ENCODE measurements around the gene IRS2.

Gene IRS2

GRCh38 chr13:109786457-109787134 is at the start of gene IRS2:
IRS2 (minus strand) TSS chr13:109786583; CDS start chr13:109786053, 530 bp downstream.
- Histone ChIP-seq H3K9ac (ENCODE audit: low read depth, low read length, poor library complexity, severe bottlenecking) (peak within 1 kb of the TSS; percentile 86), H2AFZ (ENCODE audit: low read length) (peak within 1 kb of the TSS; percentile 91), H3K36me3 (ENCODE audit: insufficient read depth, low read length) (no peaks in the 10 kb centered on the region), H3K4me3 (ENCODE audit: low read length, poor library complexity, severe bottlenecking) (peak within 1 kb of the TSS; percentile 80), H3K79me2 (ENCODE audit: insufficient read depth, low read length) (no peaks in the 10 kb centered on the region), H3K9me2 (replicated peaks; ENCODE audit: low read depth, low read length) (no peaks in the 10 kb centered on the region), H3F3A (ENCODE audit: low read depth) (no peaks in the 10 kb centered on the region), H3K9me3 (ENCODE audit: insufficient read depth, low read depth, low read length) (no peaks in the 10 kb centered on the region), H3K27me3 (ENCODE audit: insufficient read depth, low read length, poor library complexity, severe bottlenecking) (no peaks in the 10 kb centered on the region), H3K4me1 (ENCODE audit: insufficient read depth, low read length, poor library complexity, severe bottlenecking) (peaks cover 15% of the 10 kb centered on the region), H4K20me1 (ENCODE audit: insufficient read depth, low read length, poor library complexity, severe bottlenecking) (no peaks in the 10 kb centered on the region), H3K4me2 (ENCODE audit: low read depth, low read length, poor library complexity, severe bottlenecking) (peak within 1 kb of the TSS; percentile 85)
- TF ChIP-seq, protein P1, sequence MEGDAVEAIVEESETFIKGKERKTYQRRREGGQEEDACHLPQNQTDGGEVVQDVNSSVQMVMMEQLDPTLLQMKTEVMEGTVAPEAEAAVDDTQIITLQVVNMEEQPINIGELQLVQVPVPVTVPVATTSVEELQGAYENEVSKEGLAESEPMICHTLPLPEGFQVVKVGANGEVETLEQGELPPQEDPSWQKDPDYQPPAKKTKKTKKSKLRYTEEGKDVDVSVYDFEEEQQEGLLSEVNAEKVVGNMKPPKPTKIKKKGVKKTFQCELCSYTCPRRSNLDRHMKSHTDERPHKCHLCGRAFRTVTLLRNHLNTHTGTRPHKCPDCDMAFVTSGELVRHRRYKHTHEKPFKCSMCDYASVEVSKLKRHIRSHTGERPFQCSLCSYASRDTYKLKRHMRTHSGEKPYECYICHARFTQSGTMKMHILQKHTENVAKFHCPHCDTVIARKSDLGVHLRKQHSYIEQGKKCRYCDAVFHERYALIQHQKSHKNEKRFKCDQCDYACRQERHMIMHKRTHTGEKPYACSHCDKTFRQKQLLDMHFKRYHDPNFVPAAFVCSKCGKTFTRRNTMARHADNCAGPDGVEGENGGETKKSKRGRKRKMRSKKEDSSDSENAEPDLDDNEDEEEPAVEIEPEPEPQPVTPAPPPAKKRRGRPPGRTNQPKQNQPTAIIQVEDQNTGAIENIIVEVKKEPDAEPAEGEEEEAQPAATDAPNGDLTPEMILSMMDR (conservative IDR thresholded peaks at IDR 0.05; ENCODE audit: low read length), result no peak
- TF ChIP-seq EZH2phosphoT487 (IDR thresholded peaks at IDR 0.05; ENCODE audit: borderline replicate concordance), result no peak

GRCh38 chr13:109834973-109835720 is 48.8 kb upstream of the IRS2 start:
- Histone ChIP-seq H3K4me3 (ENCODE audit: low read length, poor library complexity, severe bottlenecking) (no peak overlapping the region), H3K27me3 (ENCODE audit: insufficient read depth, low read length, poor library complexity, severe bottlenecking) (no peaks in the 10 kb centered on the region), H3K9me2 (replicated peaks; ENCODE audit: low read depth, low read length) (no peaks in the 10 kb centered on the region), H3K79me2 (ENCODE audit: insufficient read depth, low read length) (no peaks in the 10 kb centered on the region), H3K9ac (ENCODE audit: low read depth, low read length, poor library complexity, severe bottlenecking) (no peak overlapping the region), H3K36me3 (ENCODE audit: insufficient read depth, low read length) (no peaks in the 10 kb centered on the region), H2AFZ (ENCODE audit: low read length) (no peak overlapping the region), H3K9me3 (ENCODE audit: insufficient read depth, low read depth, low read length) (no peaks in the 10 kb centered on the region), H3K4me2 (ENCODE audit: low read depth, low read length, poor library complexity, severe bottlenecking) (no peak overlapping the region), H3K4me1 (ENCODE audit: insufficient read depth, low read length, poor library complexity, severe bottlenecking) (no peaks in the 10 kb centered on the region), H4K20me1 (ENCODE audit: insufficient read depth, low read length, poor library complexity, severe bottlenecking) (no peaks in the 10 kb centered on the region), H3F3A (ENCODE audit: low read depth) (no peaks in the 10 kb centered on the region)
- TF ChIP-seq, protein P1 (conservative IDR thresholded peaks at IDR 0.05; ENCODE audit: low read length), result no peak
- TF ChIP-seq EZH2phosphoT487 (IDR thresholded peaks at IDR 0.05; ENCODE audit: borderline replicate concordance), result no peak

GRCh38 chr13:109833940-109834339 is 47.6 kb upstream of the IRS2 start:
- H3K9me3 ChIP-seq (ENCODE audit: insufficient read depth, low read depth, low read length), result no peaks in the 10 kb centered on the region
- H3K36me3 ChIP-seq (ENCODE audit: insufficient read depth, low read length), result no peaks in the 10 kb centered on the region
- H3K9me2 ChIP-seq (replicated peaks; ENCODE audit: low read depth, low read length), result no peaks in the 10 kb centered on the region
- no peaks in the 10 kb centered on the region for H3K4me1 ChIP-seq (ENCODE audit: insufficient read depth, low read length, poor library complexity, severe bottlenecking)
- H3K9ac ChIP-seq (ENCODE audit: low read depth, low read length, poor library complexity, severe bottlenecking), result no peak overlapping the region
- H4K20me1 ChIP-seq (ENCODE audit: insufficient read depth, low read length, poor library complexity, severe bottlenecking), result no peaks in the 10 kb centered on the region
- H3K27me3 ChIP-seq (ENCODE audit: insufficient read depth, low read length, poor library complexity, severe bottlenecking), result no peaks in the 10 kb centered on the region
- no peak overlapping the region for H2AFZ ChIP-seq (ENCODE audit: low read length)
- no peak overlapping the region for H3K4me2 ChIP-seq (ENCODE audit: low read depth, low read length, poor library complexity, severe bottlenecking)
- H3K4me3 ChIP-seq (ENCODE audit: low read length, poor library complexity, severe bottlenecking), result no peak overlapping the region
- H3F3A ChIP-seq (ENCODE audit: low read depth), result no peaks in the 10 kb centered on the region
- H3K79me2 ChIP-seq (ENCODE audit: insufficient read depth, low read length), result no peaks in the 10 kb centered on the region
- TF ChIP-seq EZH2phosphoT487 (IDR thresholded peaks at IDR 0.05; ENCODE audit: borderline replicate concordance), result no peak
- TF ChIP-seq, protein P1 (conservative IDR thresholded peaks at IDR 0.05; ENCODE audit: low read length), result no peak
